Measurements from ENCODE around the gene ENTPD2.

ENTPD2 gene

DNA sequence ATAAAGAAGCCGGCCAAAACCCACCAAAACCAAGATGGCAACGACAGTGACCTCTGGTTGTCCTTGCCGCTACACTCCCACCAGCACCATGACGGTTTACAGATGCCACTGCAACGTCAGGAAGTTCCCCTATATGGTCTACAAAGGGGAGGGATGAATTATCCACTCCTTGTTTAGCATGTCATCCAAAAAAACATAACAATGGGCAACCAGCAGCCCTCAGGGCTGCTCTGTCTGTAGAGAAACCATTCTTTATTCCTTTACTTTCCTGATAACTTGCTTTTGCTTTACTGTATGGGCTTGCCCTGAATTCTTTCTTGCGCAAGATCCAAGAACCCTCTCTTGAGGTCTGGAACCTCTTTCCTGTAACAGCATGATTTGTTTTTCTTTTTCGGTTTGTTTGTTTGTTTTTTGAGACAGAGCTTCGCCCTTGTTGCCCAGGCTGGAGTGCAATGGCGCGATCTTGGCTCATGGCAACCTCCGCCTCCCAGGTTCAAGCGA lies 21.5 kb upstream of the ENTPD2 start:
- H3K4me1 ChIP-seq (ENCODE audit: control insufficient read depth, insufficient read depth, low read length) = no peaks in the 10 kb centered on the region
- no peak overlapping the region for H3K27ac ChIP-seq (ENCODE audit: low read depth, low read length)
- H3K27me3 ChIP-seq (ENCODE audit: control insufficient read depth, insufficient read depth, low read length) = no peaks in the 10 kb centered on the region
- H3K4me3 ChIP-seq (ENCODE audit: low read length) = no peak overlapping the region
- H3K36me3 ChIP-seq (ENCODE audit: control insufficient read depth, insufficient read depth, low read length) = no peaks in the 10 kb centered on the region
- H3K9ac ChIP-seq (ENCODE audit: low read length) = no peak overlapping the region

DNA sequence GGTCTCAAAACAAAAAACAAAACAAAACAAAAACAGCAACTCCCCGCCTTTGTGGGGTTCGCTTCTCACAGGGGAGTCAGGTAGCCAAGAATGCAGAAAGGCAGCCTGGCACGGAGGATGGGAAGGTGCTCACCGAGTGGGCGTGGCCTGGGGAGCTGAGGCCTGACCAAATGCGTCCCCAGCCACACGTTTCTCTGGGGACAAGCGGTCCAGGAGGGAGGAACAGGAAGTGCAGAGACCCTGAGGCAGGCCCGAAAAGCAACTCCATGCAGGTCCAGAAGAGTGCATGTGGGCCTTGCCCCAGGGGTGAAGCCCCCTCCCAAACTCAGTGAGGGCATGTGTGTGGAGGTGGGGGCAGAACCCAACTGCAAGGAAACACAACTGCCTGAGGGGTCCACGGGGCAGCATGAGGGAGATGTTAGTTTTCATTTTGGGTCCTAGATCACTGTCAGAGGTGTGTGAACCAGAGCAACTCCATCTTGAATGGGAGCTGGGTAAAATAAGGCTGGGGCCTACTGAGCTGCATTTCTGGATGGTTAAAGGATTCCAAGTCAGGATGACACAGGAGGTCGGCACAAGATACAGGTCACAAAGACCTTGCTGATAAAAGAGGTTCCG lies 20.9 kb upstream of the ENTPD2 start:
- no peaks in the 10 kb centered on the region for H3K4me1 ChIP-seq (ENCODE audit: control insufficient read depth, insufficient read depth, low read length)

DNA sequence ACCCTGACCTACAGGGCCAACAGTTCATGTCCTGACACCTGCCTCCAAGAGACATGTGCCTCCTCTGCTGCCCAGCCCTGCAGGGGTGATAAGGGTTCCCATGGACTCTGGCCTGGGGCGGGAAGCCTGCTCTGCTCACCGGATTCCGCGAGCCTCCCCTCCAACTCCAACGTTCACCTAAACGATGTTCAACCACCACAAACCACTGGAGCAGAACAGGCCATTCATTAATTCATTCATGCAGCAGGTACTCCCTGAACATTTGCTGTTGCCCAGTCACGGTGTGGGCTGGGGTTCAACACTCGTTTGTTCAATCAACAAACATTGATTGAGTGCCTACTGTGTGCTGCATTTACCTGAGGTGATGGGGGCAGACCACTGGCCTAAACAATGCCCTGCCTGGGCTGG lies 20.1 kb upstream of the ENTPD2 start:
- Histone ChIP-seq H3K9ac (ENCODE audit: low read length) (no peak overlapping the region), H3K27ac (ENCODE audit: low read depth, low read length) (no peak overlapping the region), H3K27me3 (ENCODE audit: control insufficient read depth, insufficient read depth, low read length) (peaks cover 7% of the 10 kb centered on the region), H3K36me3 (ENCODE audit: control insufficient read depth, insufficient read depth, low read length) (no peaks in the 10 kb centered on the region), H3K4me1 (ENCODE audit: control insufficient read depth, insufficient read depth, low read length) (no peaks in the 10 kb centered on the region), H3K4me3 (ENCODE audit: low read length) (no peak overlapping the region)

More for the DNA sequence above, 20.9 kb upstream of the ENTPD2 start:
- Histone ChIP-seq H3K27ac (ENCODE audit: low read depth, low read length) (no peak overlapping the region), H3K27me3 (ENCODE audit: control insufficient read depth, insufficient read depth, low read length) (no peaks in the 10 kb centered on the region), H3K36me3 (ENCODE audit: control insufficient read depth, insufficient read depth, low read length) (no peaks in the 10 kb centered on the region), H3K9ac (ENCODE audit: low read length) (no peak overlapping the region), H3K4me3 (ENCODE audit: low read length) (no peak overlapping the region)

DNA sequence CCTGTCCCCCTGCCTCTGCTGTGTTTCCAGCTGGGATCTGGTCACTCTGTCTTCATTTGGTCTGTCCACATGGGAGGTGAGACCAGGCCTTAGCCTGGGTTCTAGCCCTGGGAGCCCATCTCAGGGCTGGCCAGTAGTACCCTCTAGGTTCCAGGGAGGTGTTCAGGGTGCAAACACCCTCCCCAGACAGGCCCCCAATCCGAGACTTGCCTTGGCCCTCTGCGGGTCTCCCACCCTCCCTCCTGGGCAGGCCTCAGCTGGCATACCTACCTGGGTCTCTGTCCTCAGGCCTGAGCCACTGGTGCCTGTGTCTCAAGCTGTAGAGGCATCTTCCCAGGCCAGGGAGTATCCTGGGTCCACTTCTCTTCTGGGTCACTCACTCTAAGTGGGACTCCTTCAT lies 17.4 kb upstream of the ENTPD2 start:
- Histone ChIP-seq H3K4me3 (ENCODE audit: low read length) (no peak overlapping the region), H3K9ac (ENCODE audit: low read length) (no peak overlapping the region), H3K4me1 (ENCODE audit: control insufficient read depth, insufficient read depth, low read length) (no peaks in the 10 kb centered on the region), H3K27ac (ENCODE audit: low read depth, low read length) (no peak overlapping the region), H3K36me3 (ENCODE audit: control insufficient read depth, insufficient read depth, low read length) (no peaks in the 10 kb centered on the region), H3K27me3 (ENCODE audit: control insufficient read depth, insufficient read depth, low read length) (peaks cover 14% of the 10 kb centered on the region)

DNA sequence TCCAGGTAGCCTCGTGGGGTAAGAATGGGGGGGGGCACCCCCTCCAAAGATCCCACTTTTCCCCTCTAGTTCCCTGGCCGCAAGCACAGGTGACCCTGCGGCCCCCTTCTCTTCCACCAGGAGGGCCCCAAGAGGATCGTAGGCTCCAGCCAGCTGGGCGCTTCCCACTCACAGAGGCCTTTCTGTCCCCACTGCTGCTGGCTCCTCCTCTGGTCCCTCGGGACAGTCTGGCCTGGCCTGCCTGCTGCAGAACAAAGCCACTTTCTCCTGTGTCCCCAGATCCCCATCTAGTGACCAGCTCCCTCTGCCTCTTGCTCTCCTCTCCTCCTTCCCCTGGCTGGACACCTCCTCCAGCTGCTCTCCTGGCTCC lies 17.0 kb upstream of the ENTPD2 start:
- Histone ChIP-seq H3K9ac (ENCODE audit: low read length) (no peak overlapping the region), H3K27ac (ENCODE audit: low read depth, low read length) (no peak overlapping the region), H3K4me1 (ENCODE audit: control insufficient read depth, insufficient read depth, low read length) (no peaks in the 10 kb centered on the region), H3K4me3 (ENCODE audit: low read length) (peak overlapping the region; percentile 37), H3K27me3 (ENCODE audit: control insufficient read depth, insufficient read depth, low read length) (peaks cover 14% of the 10 kb centered on the region), H3K36me3 (ENCODE audit: control insufficient read depth, insufficient read depth, low read length) (no peaks in the 10 kb centered on the region)

DNA sequence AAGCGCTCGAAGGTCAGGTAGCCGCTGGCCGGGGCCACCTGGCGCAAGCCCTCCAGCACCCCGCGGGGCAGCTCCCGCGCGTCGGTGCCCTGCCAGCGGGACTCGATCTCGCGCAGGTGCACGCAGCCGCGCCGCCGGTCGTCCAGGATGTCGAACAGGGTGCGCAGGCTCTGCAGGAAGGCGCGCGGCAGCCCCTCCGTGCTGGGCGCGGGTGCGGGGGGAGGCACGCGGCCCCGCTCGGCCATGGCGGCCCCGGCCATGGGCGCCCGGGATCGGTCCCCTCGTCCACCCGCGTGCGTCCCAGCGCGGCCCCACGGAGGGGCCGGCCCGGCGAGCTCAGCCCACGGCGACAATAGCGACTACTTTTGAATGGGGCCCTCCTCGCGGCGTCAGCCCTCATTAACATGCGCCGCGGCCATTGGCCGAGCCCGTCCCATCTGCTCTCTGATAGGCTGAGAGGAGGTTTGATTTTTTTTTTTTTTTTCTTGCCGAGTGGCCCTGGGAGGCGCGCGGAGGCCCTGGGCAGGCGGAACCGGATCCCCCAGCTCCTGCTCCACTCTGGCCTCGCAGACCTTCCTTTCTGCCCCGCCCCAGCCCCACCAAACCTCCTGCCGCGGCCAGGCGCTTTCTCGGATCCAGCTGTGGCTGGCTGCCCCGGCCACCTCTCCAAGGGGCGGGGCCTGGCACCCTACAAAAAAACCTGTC lies 16.5 kb upstream of the ENTPD2 start, which contains the start of gene SAPCD2:
SAPCD2 (minus strand) TSS at position 357 of the 705 bp plus-strand sequence; CDS start at position 260, 97 bp downstream.
- no peak within 1 kb of the TSS for H3K9ac ChIP-seq (ENCODE audit: low read length)
- no peaks in the 10 kb centered on the region for H3K36me3 ChIP-seq (ENCODE audit: control insufficient read depth, insufficient read depth, low read length)
- H3K4me3 ChIP-seq (ENCODE audit: low read length) = peak within 1 kb of the TSS; percentile 37
- H3K4me1 ChIP-seq (ENCODE audit: control insufficient read depth, insufficient read depth, low read length) = no peaks in the 10 kb centered on the region
- H3K27ac ChIP-seq (ENCODE audit: low read depth, low read length) = no peak within 1 kb of the TSS
- peaks cover 14% of the 10 kb centered on the region for H3K27me3 ChIP-seq (ENCODE audit: control insufficient read depth, insufficient read depth, low read length)

DNA sequence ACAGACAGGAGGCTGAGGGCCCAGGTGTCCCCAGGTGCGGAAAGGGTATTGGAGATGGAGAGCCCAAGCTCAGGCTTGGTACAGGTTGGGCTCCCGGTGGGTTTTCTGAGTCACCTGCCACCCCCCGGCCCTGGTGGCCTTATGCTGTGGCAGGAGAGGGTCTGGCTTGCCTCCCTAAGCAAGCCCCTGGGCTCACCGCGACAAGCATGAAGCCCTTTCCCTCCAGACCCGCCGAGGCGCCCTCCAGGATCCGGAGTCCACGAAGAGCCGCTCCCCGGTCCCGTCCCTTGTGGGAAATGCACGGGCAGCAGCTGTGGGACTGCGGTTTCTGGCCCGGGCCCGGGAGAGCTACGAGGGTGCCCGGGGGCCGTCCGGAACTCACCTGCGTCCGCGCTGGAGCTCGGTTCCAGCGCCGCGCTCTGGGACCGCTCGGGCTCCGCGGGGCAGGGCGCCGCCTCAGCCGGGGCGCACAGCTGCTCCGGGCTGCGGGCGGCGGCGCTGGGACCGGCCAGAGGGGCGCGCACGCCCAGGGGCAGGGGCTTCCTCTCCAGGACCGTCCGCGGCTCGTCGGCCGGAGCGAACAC lies 15.7 kb upstream of the ENTPD2 start:
- no peak overlapping the region for H3K27ac ChIP-seq (ENCODE audit: low read depth, low read length)
- no peak overlapping the region for H3K4me3 ChIP-seq (ENCODE audit: low read length)
- H3K27me3 ChIP-seq (ENCODE audit: control insufficient read depth, insufficient read depth, low read length) = peaks cover 14% of the 10 kb centered on the region
- no peaks in the 10 kb centered on the region for H3K36me3 ChIP-seq (ENCODE audit: control insufficient read depth, insufficient read depth, low read length)
- no peak overlapping the region for H3K9ac ChIP-seq (ENCODE audit: low read length)
- H3K4me1 ChIP-seq (ENCODE audit: control insufficient read depth, insufficient read depth, low read length) = no peaks in the 10 kb centered on the region

DNA sequence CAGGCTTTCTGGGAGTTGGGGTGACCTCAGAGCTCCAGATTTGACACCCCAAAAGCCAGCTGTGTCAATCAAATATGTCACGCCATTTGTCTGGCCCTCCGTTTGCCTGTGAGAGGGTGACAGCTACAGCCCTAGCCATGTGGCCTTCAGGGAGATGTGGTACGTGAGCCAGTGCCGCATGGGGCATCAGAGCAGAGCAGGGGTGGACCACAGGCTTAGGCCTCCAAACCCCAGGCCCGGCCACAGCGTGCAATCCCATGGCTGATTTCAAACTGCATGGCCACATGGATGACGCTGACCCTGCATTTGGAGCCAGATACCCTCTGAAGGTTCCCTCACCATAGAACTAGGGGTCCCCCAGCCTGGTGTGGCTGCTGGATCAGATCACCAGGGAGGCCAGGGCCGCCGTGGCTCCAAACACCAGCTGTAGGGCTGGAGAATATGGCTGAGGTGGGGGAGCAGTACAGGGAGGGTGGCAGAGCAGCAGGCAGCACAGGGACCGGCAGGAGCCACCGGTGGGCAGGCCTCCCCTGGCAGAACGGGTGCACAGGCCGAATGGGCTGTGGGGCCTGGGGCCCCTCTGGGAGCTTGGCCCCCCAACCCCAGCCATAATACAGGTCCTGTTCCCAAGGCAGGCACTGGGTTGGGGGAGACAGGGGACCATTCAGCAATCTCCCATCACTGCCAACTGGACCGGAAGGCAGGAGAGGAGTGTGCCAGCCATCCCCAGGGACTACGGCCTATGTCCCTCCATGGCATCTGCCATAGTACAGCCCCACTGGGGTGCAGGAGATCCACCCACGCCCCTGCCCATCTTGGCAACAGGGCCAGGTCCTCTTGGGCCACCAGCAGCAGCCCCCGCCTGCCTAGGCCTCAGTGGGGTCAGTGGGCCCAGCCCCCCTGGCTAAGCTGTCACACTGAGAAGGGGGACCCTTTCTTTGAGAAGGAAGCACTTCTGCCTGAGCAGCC lies 15.0 kb upstream of the ENTPD2 start:
- H3K27me3 ChIP-seq (ENCODE audit: control insufficient read depth, insufficient read depth, low read length) = peaks cover 14% of the 10 kb centered on the region
- no peak overlapping the region for H3K9ac ChIP-seq (ENCODE audit: low read length)
- H3K27ac ChIP-seq (ENCODE audit: low read depth, low read length) = no peak overlapping the region
- no peaks in the 10 kb centered on the region for H3K36me3 ChIP-seq (ENCODE audit: control insufficient read depth, insufficient read depth, low read length)
- H3K4me1 ChIP-seq (ENCODE audit: control insufficient read depth, insufficient read depth, low read length) = no peaks in the 10 kb centered on the region
- H3K4me3 ChIP-seq (ENCODE audit: low read length) = no peak overlapping the region

DNA sequence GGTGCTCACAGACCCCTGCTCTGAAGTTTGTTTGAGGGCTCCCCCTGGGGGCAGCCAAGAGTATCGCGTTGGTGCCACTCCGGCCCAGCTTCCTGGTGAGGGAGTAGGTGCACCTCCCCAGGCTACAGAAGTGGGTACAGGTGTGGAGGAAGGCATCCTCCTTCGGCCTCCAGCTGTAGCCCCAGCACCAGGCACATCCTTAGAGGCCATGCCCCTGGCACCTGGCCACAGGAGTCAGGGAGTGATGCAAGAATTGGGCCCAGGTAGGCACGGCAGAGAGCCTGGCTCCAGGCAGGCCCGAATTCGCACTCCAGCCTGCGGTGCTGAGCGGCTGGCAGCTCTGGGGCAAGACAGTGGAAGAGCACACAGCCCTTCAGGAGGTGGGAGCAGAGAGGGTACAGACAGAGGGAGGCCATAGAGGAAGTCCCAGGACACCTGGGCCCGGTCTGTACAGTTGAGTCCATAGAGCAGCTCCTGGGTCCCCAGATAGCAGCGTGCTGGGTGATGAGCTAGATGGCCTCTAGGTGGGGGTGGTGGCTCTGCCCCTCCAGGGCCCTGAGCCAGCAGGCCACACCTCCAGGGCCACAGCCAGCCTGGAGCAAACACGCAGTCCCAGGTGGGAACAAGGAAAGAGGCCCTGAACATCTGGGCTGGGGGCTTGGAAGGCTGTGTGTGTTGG lies 14.1 kb upstream of the ENTPD2 start:
- Histone ChIP-seq H3K9ac (ENCODE audit: low read length) (no peak overlapping the region), H3K4me3 (ENCODE audit: low read length) (no peak overlapping the region), H3K36me3 (ENCODE audit: control insufficient read depth, insufficient read depth, low read length) (no peaks in the 10 kb centered on the region), H3K27ac (ENCODE audit: low read depth, low read length) (no peak overlapping the region), H3K27me3 (ENCODE audit: control insufficient read depth, insufficient read depth, low read length) (peaks cover 14% of the 10 kb centered on the region), H3K4me1 (ENCODE audit: control insufficient read depth, insufficient read depth, low read length) (no peaks in the 10 kb centered on the region)

DNA sequence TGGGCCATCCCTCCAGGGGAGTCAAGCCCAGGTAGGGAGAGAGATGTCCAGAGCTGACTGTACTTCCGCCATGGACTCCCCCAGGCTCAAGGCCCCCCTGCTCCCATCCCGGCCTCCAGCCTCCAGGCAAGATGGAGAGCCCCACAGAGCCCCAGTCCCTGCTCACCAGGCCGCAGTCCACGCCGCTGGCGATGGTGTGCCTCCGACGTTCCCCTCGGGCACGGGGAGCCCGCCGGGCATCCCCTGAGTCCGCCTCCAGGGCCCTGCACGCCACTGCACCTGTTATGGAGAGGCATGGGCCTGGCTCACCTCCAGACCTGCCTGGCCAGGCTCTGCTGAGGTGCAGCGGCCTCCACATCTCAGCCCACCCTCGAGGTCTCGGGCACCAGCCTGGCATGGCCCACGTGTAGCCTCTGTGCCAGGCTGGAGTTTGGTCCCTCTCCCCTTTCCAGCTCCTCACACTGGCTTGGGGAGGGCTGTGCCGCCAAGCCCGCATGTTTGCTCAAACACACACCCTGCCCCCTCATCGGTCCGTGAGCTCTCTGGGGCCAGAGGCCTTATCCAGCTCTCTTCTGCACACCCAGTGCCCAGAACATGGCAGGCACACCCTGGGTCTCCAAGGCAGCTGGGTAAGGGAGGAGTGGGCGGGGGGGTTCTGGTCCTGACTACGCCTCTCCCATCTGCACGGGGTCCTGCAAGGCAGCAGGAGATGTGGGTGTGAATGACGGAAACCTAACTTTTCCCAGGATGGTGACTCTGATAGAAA lies 12.4 kb upstream of the ENTPD2 start:
- no peak overlapping the region for H3K9ac ChIP-seq (ENCODE audit: low read length)
- no peaks in the 10 kb centered on the region for H3K4me1 ChIP-seq (ENCODE audit: control insufficient read depth, insufficient read depth, low read length)
- no peak overlapping the region for H3K4me3 ChIP-seq (ENCODE audit: low read length)
- peaks cover 14% of the 10 kb centered on the region for H3K27me3 ChIP-seq (ENCODE audit: control insufficient read depth, insufficient read depth, low read length)
- H3K27ac ChIP-seq (ENCODE audit: low read depth, low read length) = no peak overlapping the region
- no peaks in the 10 kb centered on the region for H3K36me3 ChIP-seq (ENCODE audit: control insufficient read depth, insufficient read depth, low read length)

DNA sequence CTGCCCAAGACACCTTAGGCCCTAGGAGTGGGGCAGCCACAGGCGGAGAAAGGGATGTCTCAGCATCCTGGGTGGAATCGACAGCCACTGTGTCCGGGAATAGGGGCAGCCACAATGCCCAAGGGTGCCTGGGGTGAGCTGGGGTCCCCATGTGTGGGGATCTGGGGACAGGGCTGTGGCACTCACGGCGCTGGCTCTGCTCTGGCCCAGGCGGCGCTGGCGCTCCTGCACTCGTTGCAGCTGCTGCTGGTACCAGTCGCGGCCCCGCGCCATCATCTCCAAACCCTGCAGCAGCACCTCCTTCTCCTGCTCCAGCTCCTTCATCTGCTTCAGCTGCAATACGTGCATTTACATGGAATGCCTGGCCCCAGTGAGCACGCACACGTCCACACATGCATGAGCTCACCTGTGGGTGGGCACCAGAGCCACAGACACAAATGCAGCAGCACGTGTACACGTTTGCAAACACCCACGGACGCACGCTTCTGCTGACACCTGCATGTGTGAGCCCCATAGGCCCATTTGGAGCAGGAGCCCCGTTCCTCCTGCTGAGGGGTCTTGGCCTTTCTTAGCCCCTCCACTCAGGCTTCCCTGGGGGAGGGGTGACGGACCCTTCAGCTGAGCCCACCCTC lies 11.6 kb upstream of the ENTPD2 start:
- Histone ChIP-seq H3K27me3 (ENCODE audit: control insufficient read depth, insufficient read depth, low read length) (peaks cover 14% of the 10 kb centered on the region), H3K27ac (ENCODE audit: low read depth, low read length) (no peak overlapping the region)

More for the DNA sequence above, 11.6 kb upstream of the ENTPD2 start:
- H3K36me3 ChIP-seq (ENCODE audit: control insufficient read depth, insufficient read depth, low read length) = no peaks in the 10 kb centered on the region
- H3K4me3 ChIP-seq (ENCODE audit: low read length) = no peak overlapping the region
- no peak overlapping the region for H3K9ac ChIP-seq (ENCODE audit: low read length)
- H3K4me1 ChIP-seq (ENCODE audit: control insufficient read depth, insufficient read depth, low read length) = no peaks in the 10 kb centered on the region
